NCI-H2196 treated with DMSO at 0.1 percent for 48 hours (cell line): Measurements from ENCODE around the gene AIF1.

Experiments used
- DNase-seq: peaks from one replicate; lab custom pipeline; 2025; ENCODE audit not compliant: unreplicated experiment; lab: John Stamatoyannopoulos, UW

AIF1 gene

DNA sequence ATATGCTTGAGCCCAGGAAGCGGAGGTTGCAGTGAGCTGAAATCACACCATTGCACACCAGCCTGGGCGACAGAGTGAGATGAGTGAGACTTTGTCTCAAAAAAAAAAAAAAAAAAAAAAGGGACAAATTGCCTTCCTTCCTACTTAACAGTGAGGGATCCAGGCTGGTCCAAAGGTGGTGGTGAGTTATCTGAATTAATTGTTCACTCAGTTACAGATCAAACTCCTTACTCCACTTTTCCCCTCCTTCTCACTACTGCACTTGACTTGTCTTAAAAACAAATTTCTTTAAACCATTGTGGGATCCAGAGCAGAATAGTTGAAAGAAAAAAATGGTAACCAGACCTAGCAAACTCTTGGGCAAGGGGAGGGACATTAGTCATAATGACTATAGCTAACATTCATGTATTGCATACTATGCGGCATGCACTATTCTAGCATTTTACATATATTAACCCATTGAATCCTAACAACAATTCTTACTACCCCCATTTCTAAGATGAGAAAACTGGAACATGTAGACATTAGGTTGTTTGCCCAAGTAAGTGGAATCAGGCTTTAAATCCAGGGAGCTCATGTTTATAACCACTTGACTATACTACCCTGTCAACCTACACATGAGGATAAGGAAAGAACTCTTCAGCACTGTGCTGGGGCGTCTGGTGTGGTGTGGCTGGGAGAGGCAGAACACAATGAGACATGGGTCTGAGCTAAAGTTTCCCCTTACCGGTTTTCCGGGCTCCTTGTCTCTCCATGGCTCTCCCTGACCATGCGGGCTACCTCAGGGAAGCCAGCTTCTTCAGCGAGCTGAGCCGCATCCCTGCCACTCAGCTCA is 48.3 kb downstream of the AIF1 start:
- DNase-seq, result no peak

DNA sequence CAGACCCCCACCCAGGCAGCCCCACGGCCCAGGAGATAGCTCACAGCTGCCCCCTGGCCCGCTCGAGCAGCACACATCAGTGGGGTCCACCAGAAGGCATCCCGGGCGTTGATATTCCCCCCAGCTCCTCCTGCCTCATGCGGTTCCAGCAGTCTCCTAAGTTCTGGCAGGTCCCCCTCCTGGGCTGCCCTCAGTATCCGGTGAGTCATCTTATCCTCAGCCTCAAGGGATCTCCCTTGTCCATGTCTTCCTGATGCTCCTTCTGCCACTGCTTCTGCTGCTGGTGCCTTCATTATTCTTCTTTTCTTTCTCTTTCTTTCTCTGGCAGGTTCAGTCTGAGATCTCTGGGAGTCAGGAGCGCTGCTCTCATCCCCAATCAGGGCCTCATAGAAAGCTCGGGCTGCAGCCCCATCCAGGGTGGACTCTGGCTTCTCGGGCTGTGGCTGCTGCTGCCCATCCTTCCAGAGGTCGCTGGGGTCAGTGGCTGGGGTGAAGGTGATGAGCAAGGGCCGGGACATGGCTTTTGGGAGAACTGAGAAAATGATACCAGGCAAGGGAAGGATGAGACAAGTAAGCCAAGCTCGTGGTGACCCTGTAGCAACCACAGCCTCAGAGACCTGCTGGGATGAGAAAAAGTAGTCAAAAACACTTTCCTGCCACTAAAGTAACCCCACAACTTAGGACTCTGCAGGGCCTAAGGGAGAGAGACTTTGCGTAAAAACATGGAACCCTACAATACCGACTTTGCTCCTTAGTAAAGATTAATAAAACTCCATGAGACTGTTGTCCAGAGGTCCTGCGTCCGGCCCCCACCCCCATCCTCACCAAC is 49.1 kb downstream of the AIF1 start:
- DNase-seq, result no peak

DNA sequence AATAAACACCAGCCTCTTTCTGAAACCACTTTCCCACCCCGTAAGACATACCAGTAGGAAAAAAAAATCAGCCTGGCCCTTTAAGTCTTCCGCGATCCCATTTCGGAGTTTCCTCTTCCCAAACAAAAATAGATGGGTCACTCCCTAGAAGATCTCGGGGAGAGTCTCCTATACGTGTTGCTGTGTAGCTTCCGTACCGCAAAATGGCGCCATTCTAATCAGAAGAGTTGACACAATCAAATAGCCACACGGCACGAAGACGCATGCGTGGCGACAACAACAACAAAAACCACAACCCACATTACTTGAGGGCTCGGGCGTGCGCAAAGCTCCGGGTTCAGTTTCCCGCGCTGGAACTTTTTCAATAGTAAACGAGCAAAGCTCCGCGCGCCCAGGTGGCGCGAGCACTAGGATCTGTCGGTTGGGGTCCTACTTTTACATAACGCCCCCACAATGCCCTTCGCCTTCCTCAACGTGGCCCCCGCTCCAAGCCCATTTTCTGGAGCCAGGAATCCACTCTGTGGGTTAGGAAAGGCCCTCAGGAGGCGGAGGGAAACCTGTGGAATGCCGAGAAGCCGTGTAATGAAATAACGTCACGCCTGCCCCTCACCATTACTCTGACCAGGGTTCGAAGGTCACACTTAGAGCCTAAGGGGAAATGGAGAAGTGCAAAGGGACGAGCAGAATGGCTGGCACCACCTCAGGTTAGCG is 49.9 kb downstream of the AIF1 start, which contains the start of gene GPANK1:
GPANK1 (minus strand) TSS at position 208 of the 711 bp plus-strand sequence. CDS start 519 bp downstream, outside the sequence.
- DNase-seq, result peak; percentile 89

DNA sequence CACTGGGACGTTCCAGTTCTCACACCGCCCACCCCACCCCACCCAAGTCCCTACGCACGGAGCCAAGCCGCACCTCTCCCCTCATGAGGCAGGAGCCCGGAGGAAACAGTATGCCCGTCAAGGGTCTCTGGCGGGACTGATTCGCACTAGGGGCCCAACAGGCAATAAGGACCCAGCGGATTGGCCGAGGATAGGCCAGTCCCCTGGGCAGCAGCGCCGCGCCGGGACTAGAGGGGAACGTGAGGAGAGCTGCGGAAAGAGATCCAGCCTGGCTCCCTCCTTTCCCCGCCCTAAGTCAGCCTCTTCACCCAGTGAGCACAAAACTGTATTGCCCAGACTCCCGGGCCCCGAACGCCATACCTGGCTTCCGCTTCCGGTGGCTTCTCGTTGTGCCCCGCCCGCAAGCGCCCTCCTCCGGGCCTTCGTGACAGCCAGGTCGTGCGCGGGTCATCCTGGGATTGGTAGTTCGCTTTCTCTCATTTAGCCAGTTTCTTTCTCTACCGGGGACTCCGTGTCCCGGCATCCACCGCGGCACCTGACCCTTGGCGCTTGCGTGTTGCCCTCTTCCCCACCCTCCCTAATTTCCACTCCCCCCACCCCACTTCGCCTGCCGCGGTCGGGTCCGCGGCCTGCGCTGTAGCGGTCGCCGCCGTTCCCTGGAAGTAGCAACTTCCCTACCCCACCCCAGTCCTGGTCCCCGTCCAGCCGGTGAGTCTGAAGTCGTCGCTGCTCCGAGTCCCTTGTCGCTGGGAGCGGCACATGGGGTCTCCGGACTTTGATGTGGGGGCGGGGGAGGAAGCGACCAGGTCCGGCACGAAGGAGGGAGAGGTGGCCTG is 50.7 kb downstream of the AIF1 start, which contains the start of gene CSNK2B:
CSNK2B (plus strand) TSS at position 580 of the 836 bp plus-strand sequence. CDS start 752 bp downstream, outside the sequence.
- DNase-seq, result peak; percentile 97

DNA sequence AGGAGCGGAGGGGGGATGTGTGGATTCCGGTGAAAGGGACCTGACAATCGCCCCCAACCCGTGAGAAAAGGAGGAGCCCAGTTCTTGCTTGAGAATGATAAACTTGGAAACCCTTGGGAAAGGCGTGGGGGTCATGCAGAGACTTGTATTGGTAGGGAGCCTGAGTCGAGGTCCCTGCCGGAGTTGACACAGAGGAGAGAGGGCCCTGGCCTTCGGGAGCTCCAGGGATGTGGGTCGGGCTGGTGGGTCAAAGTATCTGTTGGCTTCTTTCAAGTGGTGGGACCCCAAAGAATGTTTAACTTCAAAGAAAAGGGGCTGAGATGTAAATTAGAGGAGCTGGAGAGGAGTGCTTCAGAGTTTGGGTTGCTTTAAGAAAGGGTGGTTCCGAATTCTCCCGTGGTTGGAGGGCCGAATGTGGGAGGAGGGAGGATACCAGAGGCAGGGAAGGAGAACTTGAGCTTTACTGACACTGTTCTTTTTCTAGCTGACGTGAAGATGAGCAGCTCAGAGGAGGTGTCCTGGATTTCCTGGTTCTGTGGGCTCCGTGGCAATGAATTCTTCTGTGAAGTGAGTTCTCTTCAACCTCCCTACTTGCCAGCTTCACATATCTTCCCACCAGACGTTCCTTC is 51.4 kb downstream of the AIF1 start:
- no peak for DNase-seq
